WTC11 (cell line): Measurements from ENCODE around the gene U2AF2. TPM values are rescaled to one million over a fixed set of nuclear protein-coding genes. Genes with fewer than 3 reads are reported as not detected.

Experiments
- ATAC-seq: fragments of 200-7000 bp; cut with Tn5 transposase; 2 replicates; pipeline ENCODE4 v1.10.0; 2021; ENCODE audit warnings: mild to moderate bottlenecking, moderate library complexity
- Bru-seq: library from RNA; stranded (reverse); fragments of 400-500 nt; gene quantifications from one replicate; lab custom pipeline; 2021; lab: Mats Ljungman, UMichigan
- CTCF ChIA-PET: fragments of 300-600 bp; sonication (Branson Sonifier 250); formaldehyde crosslinking; loops from one replicate; lab custom pipeline; 2021; ENCODE audit warnings: antibody characterized with exemption; lab: Charles Lee
- POLR2A ChIA-PET: fragments of 350-600 bp; sonication (Branson Sonifier 250); formaldehyde crosslinking; loops from one replicate; lab custom pipeline; 2021; ENCODE audit warnings: antibody characterized with exemption; lab: Charles Lee
- DNase-seq: peaks from one replicate; pipeline ENCODE4 v3.0.0; 2021; ENCODE audit warnings: low spot score
- H3K27ac Mint-ChIP-seq: 2 replicates; pipeline ENCODE4 v1.8.0; 2021; ENCODE audit warnings: mixed read lengths
- H3K27me3 Mint-ChIP-seq: 2 replicates; pipeline ENCODE4 v1.8.0; 2021; ENCODE audit warnings: low read depth, mild to moderate bottlenecking, moderate library complexity, mixed read lengths
- H3K36me3 Mint-ChIP-seq: 2 replicates; pipeline ENCODE4 v1.8.0; 2021; ENCODE audit warnings: mixed read lengths
- H3K4me1 Mint-ChIP-seq: 2 replicates; pipeline ENCODE4 v1.8.0; 2022; ENCODE audit warnings: mixed read lengths
- H3K4me3 Mint-ChIP-seq: 2 replicates; pipeline ENCODE4 v1.8.0; 2021; ENCODE audit warnings: mild to moderate bottlenecking, moderate library complexity, mixed read lengths
- H3K9me3 Mint-ChIP-seq: 2 replicates; pipeline ENCODE4 v1.8.0; 2021; ENCODE audit warnings: mixed read lengths
- ATF1 ChIP-seq: sonication (generic); formaldehyde crosslinking; IDR thresholded peaks from 2 replicates; pipeline ENCODE4 v1.8.1; 2023; ENCODE audit warnings: mild to moderate bottlenecking, moderate library complexity, missing genetic modification reagents
- CREB1 ChIP-seq: sonication (generic); formaldehyde crosslinking; IDR thresholded peaks from 2 replicates; pipeline ENCODE4 v1.8.0; 2023; ENCODE audit warnings: mild to moderate bottlenecking, missing genetic modification reagents
- CREM ChIP-seq: sonication (generic); formaldehyde crosslinking; IDR thresholded peaks from 2 replicates; pipeline ENCODE4 v1.8.1; 2022; ENCODE audit warnings: mild to moderate bottlenecking, missing genetic modification reagents, moderate library complexity
- FOXK1 ChIP-seq: sonication (generic); formaldehyde crosslinking; IDR thresholded peaks from 2 replicates; pipeline ENCODE4 v1.8.0; 2022; ENCODE audit warnings: mild to moderate bottlenecking, moderate library complexity, missing genetic modification reagents
- FOXP1 ChIP-seq: sonication (generic); formaldehyde crosslinking; IDR thresholded peaks from 2 replicates; pipeline ENCODE4 v1.8.0; 2022; ENCODE audit warnings: missing genetic modification reagents, mild to moderate bottlenecking, moderate library complexity, borderline replicate concordance
- IRF2 ChIP-seq: sonication (generic); formaldehyde crosslinking; IDR thresholded peaks from 2 replicates; pipeline ENCODE4 v1.8.0; 2022; ENCODE audit warnings: low read depth, missing genetic modification reagents, borderline replicate concordance
- JAZF1 ChIP-seq: fragments of 250-450 bp; sonication (Bioruptor Pico); IDR thresholded peaks from 2 replicates; pipeline ENCODE4 v1.9.0; 2021; ENCODE audit warnings: moderate library complexity, mild to moderate bottlenecking, inconsistent platforms
- MXD4 ChIP-seq: fragments of 250-450 bp; sonication (Bioruptor Pico); IDR thresholded peaks from 2 replicates; pipeline ENCODE4 v1.8.0; 2021; ENCODE audit warnings: mild to moderate bottlenecking, moderate library complexity, borderline replicate concordance
- RELA ChIP-seq: sonication (generic); formaldehyde crosslinking; IDR thresholded peaks from 2 replicates; pipeline ENCODE4 v1.8.1; 2022; ENCODE audit warnings: missing genetic modification reagents, mild to moderate bottlenecking, borderline replicate concordance
- SOX15 ChIP-seq: fragments of 250-450 bp; sonication (Bioruptor Pico); IDR thresholded peaks from 2 replicates; pipeline ENCODE4 v1.9.0; 2021; ENCODE audit warnings: mild to moderate bottlenecking
- TCF7 ChIP-seq: sonication (generic); formaldehyde crosslinking; IDR thresholded peaks from 2 replicates; pipeline ENCODE4 v1.8.0; 2022; ENCODE audit warnings: mild to moderate bottlenecking, low read depth, missing genetic modification reagents, moderate library complexity
- TEAD1 ChIP-seq: sonication (generic); formaldehyde crosslinking; IDR thresholded peaks from 2 replicates; pipeline ENCODE4 v1.8.0; 2022; ENCODE audit warnings: mild to moderate bottlenecking, missing genetic modification reagents
- long read RNA-seq, 3 experiments: library from RNA in 1 of 3; library from capped mRNA in 1 of 3; library from polyadenylated mRNA in 1 of 3; unstranded in 2 of 3; stranded (forward) in 1 of 3; transcript quantifications; one replicate each; pipeline ENCODE4 v2.0.0, GENCODE V29; 2021
- total RNA-seq: library from RNA; stranded (reverse); gene quantifications from 3 replicates; pipeline ENCODE4 v1.2.3, GENCODE V29; 2021
- TF ChIP-seq, protein P1 (sequence below): sonication (generic); formaldehyde crosslinking; IDR thresholded peaks from 2 replicates; pipeline ENCODE4 v1.8.1; 2023; ENCODE audit warnings: mild to moderate bottlenecking, moderate library complexity, missing genetic modification reagents
- TF ChIP-seq, protein P2 (sequence below): sonication (generic); formaldehyde crosslinking; IDR thresholded peaks from 2 replicates; pipeline ENCODE4 v1.8.1; 2022; ENCODE audit warnings: missing genetic modification reagents, borderline replicate concordance
- TF ChIP-seq, protein P3 (sequence below): fragments of 250-450 bp; sonication (Bioruptor Pico); IDR thresholded peaks from 2 replicates; pipeline ENCODE4 v1.9.0; 2021; ENCODE audit warnings: moderate library complexity, mild to moderate bottlenecking, inconsistent platforms, borderline replicate concordance
- TF ChIP-seq, protein P4 (sequence below): fragments of 250-450 bp; sonication (Bioruptor Pico); IDR thresholded peaks from 2 replicates; pipeline ENCODE4 v1.9.0; 2021; ENCODE audit warnings: mild to moderate bottlenecking
- TF ChIP-seq, protein P5 (sequence below): fragments of 250-450 bp; sonication (Bioruptor Pico); IDR thresholded peaks from 2 replicates; pipeline ENCODE4 v1.9.0; 2021; ENCODE audit warnings: mild to moderate bottlenecking
- TF ChIP-seq, protein P6 (sequence below): sonication (generic); formaldehyde crosslinking; IDR thresholded peaks from 2 replicates; pipeline ENCODE4 v1.8.0; 2022; ENCODE audit warnings: missing genetic modification reagents
- TF ChIP-seq, protein P7 (sequence below): sonication (generic); formaldehyde crosslinking; IDR thresholded peaks from 2 replicates; pipeline ENCODE4 v1.8.1; 2023; ENCODE audit warnings: mild to moderate bottlenecking, missing genetic modification reagents
- TF ChIP-seq, protein P8 (sequence below): sonication (generic); formaldehyde crosslinking; IDR thresholded peaks from 2 replicates; pipeline ENCODE4 v1.8.0; 2022; ENCODE audit warnings: mild to moderate bottlenecking, missing genetic modification reagents

U2AF2 gene
- total RNA-seq (249 to 302 TPM (median 249 TPM) in 3 replicates), Bru-seq, nascent RNA (percentile 81 among the genes with signal in this experiment)
- long read RNA-seq, experiment 1, transcript U2AF2-202 (12 exons, 3,022 nt), result major isoform, 12 of 19 reads
- long read RNA-seq, experiment 1, partial matches to known transcripts, result 1 of 19 reads
- long read RNA-seq, experiment 1, other reads (novel, unspliced or antisense), result 5 of 19 reads
- long read RNA-seq, experiment 2, transcript U2AF2-201 (12 exons, 1,698 nt), result minor isoform, 7 of 130 reads
- long read RNA-seq, experiment 2, transcript U2AF2-202 (12 exons, 3,022 nt), result major isoform, 49 of 130 reads
- long read RNA-seq, experiment 2, partial matches to known transcripts, result 60 of 130 reads
- long read RNA-seq, experiment 2, other reads (novel, unspliced or antisense), result 13 of 130 reads
- long read RNA-seq, experiment 3, transcript U2AF2-202 (12 exons, 3,022 nt), result major isoform, 12 of 18 reads
- long read RNA-seq, experiment 3, partial matches to known transcripts, result 1 of 18 reads
- long read RNA-seq, experiment 3, other reads (novel, unspliced or antisense), result 4 of 18 reads

DNA sequence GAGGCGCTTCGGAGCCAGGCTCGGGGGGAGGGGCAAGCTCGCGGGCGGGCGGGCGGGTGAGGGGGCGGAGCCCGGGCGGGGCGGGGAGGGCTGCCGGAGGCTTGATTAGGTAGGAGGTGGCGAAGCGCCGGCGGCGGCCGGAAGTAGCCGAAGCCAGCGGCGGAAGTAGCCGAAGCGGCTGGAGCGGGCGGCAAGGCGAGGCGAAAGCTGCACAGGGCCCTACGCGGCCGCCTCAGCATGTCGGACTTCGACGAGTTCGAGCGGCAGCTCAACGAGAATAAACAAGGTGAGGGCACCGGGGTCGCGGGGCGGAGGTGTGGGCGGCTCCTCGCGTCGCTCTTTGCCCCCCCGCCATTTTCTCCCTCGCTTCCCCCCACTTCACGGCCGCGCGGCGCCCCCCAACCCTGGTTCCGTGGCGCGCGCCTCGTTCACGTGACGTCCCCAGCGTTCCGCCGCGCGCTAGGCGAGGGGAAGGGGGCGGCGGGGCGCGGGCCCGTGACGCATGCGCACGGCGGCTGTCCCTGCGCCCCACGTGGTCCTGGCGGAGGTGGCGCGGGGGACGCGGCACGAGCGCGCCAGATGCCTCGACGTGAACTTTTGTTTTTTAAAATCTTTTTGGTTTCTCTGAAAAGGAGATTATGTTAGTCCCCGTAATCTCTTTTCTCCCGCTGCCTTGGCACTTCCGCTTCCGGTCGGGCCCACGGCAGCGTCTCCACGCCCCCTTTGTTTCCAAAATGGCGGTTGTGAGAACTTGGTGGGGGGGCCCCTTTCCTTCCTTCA lies at the start of gene U2AF2:
Gene U2AF2, plus strand, starts transcription at position 168 of the 780 bp plus-strand sequence. Its CDS starts 70 bp downstream, at position 238.
- Mint-ChIP-seq H3K27me3 (peaks cover 3% of the 10 kb centered on the region; the same call in 1 of the 2 replicates), H3K36me3 (peaks cover 15% of the 10 kb centered on the region), H3K4me1 (peaks cover 40% of the 10 kb centered on the region), H3K9me3 (no peaks in the 10 kb centered on the region), H3K27ac (peak within 1 kb of the TSS; percentile 98), H3K4me3 (peak within 1 kb of the TSS; percentile 93)
- ATAC-seq (peak; percentile 39), DNase-seq (peak; percentile 96)
- ChIA-PET POLR2A (interaction anchor here (0.6 to 1.6 kb wide), 7 partner anchors 13 to 723 kb away, joined by 3 to 9 read pairs (median 3); partner anchors contain the start of gene FIZ1), CTCF (interaction anchor here (0.5 to 1.6 kb wide), 46 partner anchors 10 to 1192 kb away, joined by 3 to 57 read pairs (median 4); partner anchors contain the start of genes CDC42EP5, DNAAF3, FIZ1 and NAT14)
- TF ChIP-seq FOXK1 (CRISPR knock-in tag), result no peak; the same call in 1 of the 2 replicates
- no peak for TF ChIP-seq MXD4 (CRISPR knock-in tag)
- TF ChIP-seq SOX15 (CRISPR knock-in tag), result no peak
- no peak for TF ChIP-seq CREB1 (CRISPR knock-in tag)
- TF ChIP-seq TCF7, result no peak
- TF ChIP-seq, protein P1, sequence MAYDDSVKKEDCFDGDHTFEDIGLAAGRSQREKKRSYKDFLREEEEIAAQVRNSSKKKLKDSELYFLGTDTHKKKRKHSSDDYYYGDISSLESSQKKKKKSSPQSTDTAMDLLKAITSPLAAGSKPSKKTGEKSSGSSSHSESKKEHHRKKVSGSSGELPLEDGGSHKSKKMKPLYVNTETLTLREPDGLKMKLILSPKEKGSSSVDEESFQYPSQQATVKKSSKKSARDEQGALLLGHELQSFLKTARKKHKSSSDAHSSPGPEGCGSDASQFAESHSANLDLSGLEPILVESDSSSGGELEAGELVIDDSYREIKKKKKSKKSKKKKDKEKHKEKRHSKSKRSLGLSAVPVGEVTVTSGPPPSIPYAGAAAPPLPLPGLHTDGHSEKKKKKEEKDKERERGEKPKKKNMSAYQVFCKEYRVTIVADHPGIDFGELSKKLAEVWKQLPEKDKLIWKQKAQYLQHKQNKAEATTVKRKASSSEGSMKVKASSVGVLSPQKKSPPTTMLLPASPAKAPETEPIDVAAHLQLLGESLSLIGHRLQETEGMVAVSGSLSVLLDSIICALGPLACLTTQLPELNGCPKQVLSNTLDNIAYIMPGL (CRISPR knock-in tag), result peak; percentile 82; the same call in 1 of the 2 replicates
- TF ChIP-seq, protein P2, sequence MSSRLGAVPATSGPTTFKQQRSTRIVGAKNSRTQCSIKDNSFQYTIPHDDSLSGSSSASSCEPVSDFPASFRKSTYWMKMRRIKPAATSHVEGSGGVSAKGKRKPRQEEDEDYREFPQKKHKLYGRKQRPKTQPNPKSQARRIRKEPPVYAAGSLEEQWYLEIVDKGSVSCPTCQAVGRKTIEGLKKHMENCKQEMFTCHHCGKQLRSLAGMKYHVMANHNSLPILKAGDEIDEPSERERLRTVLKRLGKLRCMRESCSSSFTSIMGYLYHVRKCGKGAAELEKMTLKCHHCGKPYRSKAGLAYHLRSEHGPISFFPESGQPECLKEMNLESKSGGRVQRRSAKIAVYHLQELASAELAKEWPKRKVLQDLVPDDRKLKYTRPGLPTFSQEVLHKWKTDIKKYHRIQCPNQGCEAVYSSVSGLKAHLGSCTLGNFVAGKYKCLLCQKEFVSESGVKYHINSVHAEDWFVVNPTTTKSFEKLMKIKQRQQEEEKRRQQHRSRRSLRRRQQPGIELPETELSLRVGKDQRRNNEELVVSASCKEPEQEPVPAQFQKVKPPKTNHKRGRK (CRISPR knock-in tag), result no peak
- TF ChIP-seq, protein P3, sequence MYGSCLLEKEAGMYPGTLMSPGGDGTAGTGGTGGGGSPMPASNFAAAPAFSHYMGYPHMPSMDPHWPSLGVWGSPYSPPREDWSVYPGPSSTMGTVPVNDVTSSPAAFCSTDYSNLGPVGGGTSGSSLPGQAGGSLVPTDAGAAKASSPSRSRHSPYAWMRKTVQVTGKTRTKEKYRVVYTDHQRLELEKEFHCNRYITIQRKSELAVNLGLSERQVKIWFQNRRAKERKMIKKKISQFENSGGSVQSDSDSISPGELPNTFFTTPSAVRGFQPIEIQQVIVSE (CRISPR knock-in tag), result no peak
- TF ChIP-seq IRF2 (CRISPR knock-in tag), result no peak
- TF ChIP-seq, protein P4, sequence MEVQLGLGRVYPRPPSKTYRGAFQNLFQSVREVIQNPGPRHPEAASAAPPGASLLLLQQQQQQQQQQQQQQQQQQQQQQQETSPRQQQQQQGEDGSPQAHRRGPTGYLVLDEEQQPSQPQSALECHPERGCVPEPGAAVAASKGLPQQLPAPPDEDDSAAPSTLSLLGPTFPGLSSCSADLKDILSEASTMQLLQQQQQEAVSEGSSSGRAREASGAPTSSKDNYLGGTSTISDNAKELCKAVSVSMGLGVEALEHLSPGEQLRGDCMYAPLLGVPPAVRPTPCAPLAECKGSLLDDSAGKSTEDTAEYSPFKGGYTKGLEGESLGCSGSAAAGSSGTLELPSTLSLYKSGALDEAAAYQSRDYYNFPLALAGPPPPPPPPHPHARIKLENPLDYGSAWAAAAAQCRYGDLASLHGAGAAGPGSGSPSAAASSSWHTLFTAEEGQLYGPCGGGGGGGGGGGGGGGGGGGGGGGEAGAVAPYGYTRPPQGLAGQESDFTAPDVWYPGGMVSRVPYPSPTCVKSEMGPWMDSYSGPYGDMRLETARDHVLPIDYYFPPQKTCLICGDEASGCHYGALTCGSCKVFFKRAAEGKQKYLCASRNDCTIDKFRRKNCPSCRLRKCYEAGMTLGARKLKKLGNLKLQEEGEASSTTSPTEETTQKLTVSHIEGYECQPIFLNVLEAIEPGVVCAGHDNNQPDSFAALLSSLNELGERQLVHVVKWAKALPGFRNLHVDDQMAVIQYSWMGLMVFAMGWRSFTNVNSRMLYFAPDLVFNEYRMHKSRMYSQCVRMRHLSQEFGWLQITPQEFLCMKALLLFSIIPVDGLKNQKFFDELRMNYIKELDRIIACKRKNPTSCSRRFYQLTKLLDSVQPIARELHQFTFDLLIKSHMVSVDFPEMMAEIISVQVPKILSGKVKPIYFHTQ (CRISPR knock-in tag), result no peak
- TF ChIP-seq, protein P5, sequence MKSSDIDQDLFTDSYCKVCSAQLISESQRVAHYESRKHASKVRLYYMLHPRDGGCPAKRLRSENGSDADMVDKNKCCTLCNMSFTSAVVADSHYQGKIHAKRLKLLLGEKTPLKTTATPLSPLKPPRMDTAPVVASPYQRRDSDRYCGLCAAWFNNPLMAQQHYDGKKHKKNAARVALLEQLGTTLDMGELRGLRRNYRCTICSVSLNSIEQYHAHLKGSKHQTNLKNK, result no peak
- TF ChIP-seq CREM, result no peak
- TF ChIP-seq FOXP1 (CRISPR knock-in tag), result no peak; the same call in 1 of the 2 replicates
- peak; percentile 64; the same call in 1 of the 2 replicates for TF ChIP-seq TEAD1 (CRISPR knock-in tag)
- TF ChIP-seq, protein P6, sequence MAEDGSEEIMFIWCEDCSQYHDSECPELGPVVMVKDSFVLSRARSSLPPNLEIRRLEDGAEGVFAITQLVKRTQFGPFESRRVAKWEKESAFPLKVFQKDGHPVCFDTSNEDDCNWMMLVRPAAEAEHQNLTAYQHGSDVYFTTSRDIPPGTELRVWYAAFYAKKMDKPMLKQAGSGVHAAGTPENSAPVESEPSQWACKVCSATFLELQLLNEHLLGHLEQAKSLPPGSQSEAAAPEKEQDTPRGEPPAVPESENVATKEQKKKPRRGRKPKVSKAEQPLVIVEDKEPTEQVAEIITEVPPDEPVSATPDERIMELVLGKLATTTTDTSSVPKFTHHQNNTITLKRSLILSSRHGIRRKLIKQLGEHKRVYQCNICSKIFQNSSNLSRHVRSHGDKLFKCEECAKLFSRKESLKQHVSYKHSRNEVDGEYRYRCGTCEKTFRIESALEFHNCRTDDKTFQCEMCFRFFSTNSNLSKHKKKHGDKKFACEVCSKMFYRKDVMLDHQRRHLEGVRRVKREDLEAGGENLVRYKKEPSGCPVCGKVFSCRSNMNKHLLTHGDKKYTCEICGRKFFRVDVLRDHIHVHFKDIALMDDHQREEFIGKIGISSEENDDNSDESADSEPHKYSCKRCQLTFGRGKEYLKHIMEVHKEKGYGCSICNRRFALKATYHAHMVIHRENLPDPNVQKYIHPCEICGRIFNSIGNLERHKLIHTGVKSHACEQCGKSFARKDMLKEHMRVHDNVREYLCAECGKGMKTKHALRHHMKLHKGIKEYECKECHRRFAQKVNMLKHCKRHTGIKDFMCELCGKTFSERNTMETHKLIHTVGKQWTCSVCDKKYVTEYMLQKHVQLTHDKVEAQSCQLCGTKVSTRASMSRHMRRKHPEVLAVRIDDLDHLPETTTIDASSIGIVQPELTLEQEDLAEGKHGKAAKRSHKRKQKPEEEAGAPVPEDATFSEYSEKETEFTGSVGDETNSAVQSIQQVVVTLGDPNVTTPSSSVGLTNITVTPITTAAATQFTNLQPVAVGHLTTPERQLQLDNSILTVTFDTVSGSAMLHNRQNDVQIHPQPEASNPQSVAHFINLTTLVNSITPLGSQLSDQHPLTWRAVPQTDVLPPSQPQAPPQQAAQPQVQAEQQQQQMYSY (CRISPR knock-in tag), result no peak
- TF ChIP-seq, protein P7, sequence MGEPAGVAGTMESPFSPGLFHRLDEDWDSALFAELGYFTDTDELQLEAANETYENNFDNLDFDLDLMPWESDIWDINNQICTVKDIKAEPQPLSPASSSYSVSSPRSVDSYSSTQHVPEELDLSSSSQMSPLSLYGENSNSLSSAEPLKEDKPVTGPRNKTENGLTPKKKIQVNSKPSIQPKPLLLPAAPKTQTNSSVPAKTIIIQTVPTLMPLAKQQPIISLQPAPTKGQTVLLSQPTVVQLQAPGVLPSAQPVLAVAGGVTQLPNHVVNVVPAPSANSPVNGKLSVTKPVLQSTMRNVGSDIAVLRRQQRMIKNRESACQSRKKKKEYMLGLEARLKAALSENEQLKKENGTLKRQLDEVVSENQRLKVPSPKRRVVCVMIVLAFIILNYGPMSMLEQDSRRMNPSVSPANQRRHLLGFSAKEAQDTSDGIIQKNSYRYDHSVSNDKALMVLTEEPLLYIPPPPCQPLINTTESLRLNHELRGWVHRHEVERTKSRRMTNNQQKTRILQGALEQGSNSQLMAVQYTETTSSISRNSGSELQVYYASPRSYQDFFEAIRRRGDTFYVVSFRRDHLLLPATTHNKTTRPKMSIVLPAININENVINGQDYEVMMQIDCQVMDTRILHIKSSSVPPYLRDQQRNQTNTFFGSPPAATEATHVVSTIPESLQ (CRISPR knock-in tag), result no peak
- TF ChIP-seq RELA (CRISPR knock-in tag), result no peak
- TF ChIP-seq, protein P8, sequence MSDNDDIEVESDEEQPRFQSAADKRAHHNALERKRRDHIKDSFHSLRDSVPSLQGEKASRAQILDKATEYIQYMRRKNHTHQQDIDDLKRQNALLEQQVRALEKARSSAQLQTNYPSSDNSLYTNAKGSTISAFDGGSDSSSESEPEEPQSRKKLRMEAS (CRISPR knock-in tag), result peak; percentile 45
- TF ChIP-seq JAZF1 (CRISPR knock-in tag), result no peak
- TF ChIP-seq ATF1, result no peak
